ENCODE measurements around the gene SCAPER. TPM values are rescaled to one million over a fixed set of nuclear protein-coding genes. Genes with fewer than 3 reads are reported as not detected.

Gene SCAPER
- total and polyA plus RNA-seq, 10 of the 15 experiments (the other 5 are each of a cell fraction or from before 2014, with no cell fraction given): 1.0 to 7.7 (median 3.9) TPM

DNA sequence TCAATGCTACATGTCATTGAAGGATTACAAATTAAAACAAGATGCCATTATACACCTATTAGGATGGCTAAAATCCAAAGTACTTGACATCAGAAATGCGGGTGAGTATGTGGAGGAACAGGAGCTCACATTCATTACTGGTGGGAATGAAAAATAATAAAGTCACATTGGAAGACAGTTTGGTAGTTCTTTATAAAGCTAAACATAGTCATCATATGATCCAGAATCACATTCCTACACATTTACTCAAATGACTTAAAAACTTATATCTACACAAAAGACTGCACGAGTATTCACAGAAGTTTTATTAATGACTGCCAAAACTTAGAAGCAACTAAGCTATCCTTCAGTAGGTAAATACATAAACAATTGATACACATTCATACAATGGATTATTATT lies 421.4 kb downstream of the SCAPER start (continued):
- TF ChIP-seq, protein P1, sequence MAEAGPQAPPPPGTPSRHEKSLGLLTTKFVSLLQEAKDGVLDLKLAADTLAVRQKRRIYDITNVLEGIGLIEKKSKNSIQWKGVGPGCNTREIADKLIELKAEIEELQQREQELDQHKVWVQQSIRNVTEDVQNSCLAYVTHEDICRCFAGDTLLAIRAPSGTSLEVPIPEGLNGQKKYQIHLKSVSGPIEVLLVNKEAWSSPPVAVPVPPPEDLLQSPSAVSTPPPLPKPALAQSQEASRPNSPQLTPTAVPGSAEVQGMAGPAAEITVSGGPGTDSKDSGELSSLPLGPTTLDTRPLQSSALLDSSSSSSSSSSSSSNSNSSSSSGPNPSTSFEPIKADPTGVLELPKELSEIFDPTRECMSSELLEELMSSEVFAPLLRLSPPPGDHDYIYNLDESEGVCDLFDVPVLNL (IDR thresholded peaks at IDR 0.05; ENCODE audit: low read depth, low read length): no peak
- TF ChIP-seq BACH1 (IDR thresholded peaks at IDR 0.05; ENCODE audit: borderline replicate concordance) (no peak), FOS (IDR thresholded peaks at IDR 0.05; ENCODE audit: borderline replicate concordance, extremely low read depth, insufficient read length) (no peak), RAD51 (IDR thresholded peaks at IDR 0.05) (no peak), NFXL1 (IDR thresholded peaks at IDR 0.05; ENCODE audit: borderline replicate concordance) (no peak), EED (IDR thresholded peaks at IDR 0.05; ENCODE audit: low read depth) (no peak), ZNF384 (IDR thresholded peaks at IDR 0.05; ENCODE audit: borderline replicate concordance, low read depth, low read length) (no peak), SMARCA5 (IDR thresholded peaks at IDR 0.05) (no peak)

DNA sequence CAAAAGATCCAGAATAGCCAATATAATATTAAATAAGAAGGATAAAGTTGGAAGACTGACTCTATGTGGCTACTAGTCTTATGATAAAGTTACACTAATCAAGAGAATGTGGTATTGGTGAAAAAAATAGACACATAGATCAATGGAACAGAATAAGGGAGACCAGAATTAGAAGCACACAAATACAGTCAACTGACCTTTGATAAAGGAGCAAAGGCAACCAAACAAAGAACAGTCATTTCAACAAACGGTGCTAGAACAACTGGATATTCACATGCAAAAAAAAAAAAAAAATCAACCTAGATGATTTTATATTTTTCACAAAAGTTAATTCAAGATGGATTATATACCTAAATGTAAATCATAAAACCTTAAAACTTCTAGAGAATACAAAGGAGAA lies 422.1 kb downstream of the SCAPER start:
- SMC1A ChIA-PET (ENCODE audit: uncharacterized antibody, unreplicated experiment): interaction anchor here (0.6 kb wide), 1 partner anchor 478 kb away, joined by 3 read pairs; no protein-coding TSS in a partner anchor
- H3K27me3 ChIP-seq (replicated peaks in 1 of 2; ENCODE audit: control insufficient read depth in 2 of 2, insufficient read depth in 2 of 2, low read length in 1 of 2): no peaks in the 10 kb centered on the region
- H3K4me3 ChIP-seq: no peak overlapping the region
- CTCF ChIA-PET: interaction anchor here (1.7 kb wide), 1 partner anchor 14 kb away, joined by 4 read pairs; no protein-coding TSS in a partner anchor
- H3K4me1 ChIP-seq (ENCODE audit: control insufficient read depth, insufficient read depth, low read length): peaks cover 3% of the 10 kb centered on the region
- WGBS (ENCODE audit: insufficient coverage, insufficient replicate concordance, low lambda C conversion rate, missing lambda C conversion rate): 82% methylated on average over 1 of the region's 1 CpG
- ATAC-seq (no peak), DNase-seq (ENCODE audit: low read depth, low spot score) (no peak), FAIRE-seq (no peak)
- H3K4me2 ChIP-seq (ENCODE audit: control insufficient read depth, insufficient read depth): no peak overlapping the region
- BruUV-seq (replicated peaks): no TSS peak
- in situ Hi-C loops (cut with MboI): no loop called here
- no peak overlapping the region for H2AFZ ChIP-seq (ENCODE audit: control insufficient read depth, low read depth, low read length)
- TF ChIP-seq RBBP5 (conservative IDR thresholded peaks at IDR 0.05) (no peak), TCF3 (IDR thresholded peaks at IDR 0.05; ENCODE audit: borderline replicate concordance, insufficient read depth, low read depth, low read length) (no peak), DPF2 (IDR thresholded peaks at IDR 0.05) (no peak), MTA3 (IDR thresholded peaks at IDR 0.05; ENCODE audit: borderline replicate concordance, low read length) (no peak), ZZZ3 (IDR thresholded peaks at IDR 0.05; ENCODE audit: control insufficient read depth, insufficient read length, low read depth) (no peak), TCF12 (IDR thresholded peaks at IDR 0.05; ENCODE audit: low read depth, low read length) (no peak), BRCA1 (IDR thresholded peaks at IDR 0.05; ENCODE audit: low read depth, low read length) (no peak), CHD4 (IDR thresholded peaks at IDR 0.05) (no peak)
- H3K36me3 ChIP-seq (ENCODE audit: control insufficient read depth in 2 of 2, insufficient read depth in 2 of 2, low read length in 1 of 2): no peaks in the 10 kb centered on the region
- no peak overlapping the region for H3K27ac ChIP-seq (ENCODE audit: control insufficient read depth, insufficient read depth)
- RAD21 ChIA-PET (ENCODE audit: unreplicated experiment): no interaction called here
- H3K79me2 ChIP-seq (ENCODE audit: control insufficient read depth, insufficient read depth, low read length): no peaks in the 10 kb centered on the region
- no peaks in the 10 kb centered on the region for H4K20me1 ChIP-seq (ENCODE audit: control insufficient read depth, insufficient read depth)
- no peak overlapping the region for H3K9ac ChIP-seq (ENCODE audit: control insufficient read depth, insufficient read depth, low read length)
- POLR2A ChIA-PET: no interaction called here
- no peaks in the 10 kb centered on the region for H3K9me3 ChIP-seq (replicated peaks; ENCODE audit: control insufficient read depth, insufficient read depth, low read length)
- intact Hi-C loops (cut with micrococcal nuclease; ENCODE audit: unreplicated experiment): no loop called here

All from GM12878 (cell line).